Keratinocyte (primary cell): ENCODE data around the gene OR1S1. TPM values are rescaled to one million over a fixed set of nuclear protein-coding genes. Genes with fewer than 3 reads are reported as not detected.

Experiments used
- DNase-seq: peaks from one replicate; pipeline ENCODE4 v3.0.0-alpha.2; 2011; ENCODE audit warnings: low read depth, missing footprints, low spot score
- FAIRE-seq: peaks from 2 replicates; lab custom pipeline; 2011; peaks lifted over from hg19 to GRCh38; lab: Jason Lieb, UNC
- H2AFZ ChIP-seq: 2 replicates; pipeline ENCODE4 v1.6.0; 2012; ENCODE audit warnings: low read length, control low read depth, inconsistent platforms; ENCODE audit not compliant: control insufficient read depth
- H3K27ac ChIP-seq: 2 replicates; pipeline ENCODE4 v1.5.1; 2011; ENCODE audit warnings: low read length; ENCODE audit not compliant: control insufficient read depth, insufficient read depth
- H3K27me3 ChIP-seq: 3 replicates; pipeline ENCODE4 v1.6.0; 2011; ENCODE audit warnings: low read length; ENCODE audit not compliant: control insufficient read depth, insufficient read depth; ENCODE audit errors: extremely low read depth
- H3K36me3 ChIP-seq, 2 experiments: 2 replicates in 1 of 2; 3 replicates in 1 of 2; pipeline ENCODE4 v1.5.1; 2011; ENCODE audit warnings: low read length in 2 of 2, mild to moderate bottlenecking in 1 of 2; ENCODE audit not compliant: control insufficient read depth in 2 of 2, insufficient read depth in 2 of 2; ENCODE audit errors: extremely low read depth in 1 of 2
- H3K4me1 ChIP-seq: 3 replicates; pipeline ENCODE4 v1.5.1; 2011; ENCODE audit warnings: low read length; ENCODE audit not compliant: control insufficient read depth, insufficient read depth; ENCODE audit errors: extremely low read depth
- H3K4me2 ChIP-seq: 3 replicates; pipeline ENCODE4 v1.6.0; 2011; ENCODE audit warnings: low read depth, low read length; ENCODE audit not compliant: control insufficient read depth, insufficient read depth; ENCODE audit errors: extremely low read depth
- H3K4me3 ChIP-seq, 3 experiments: fragments of 200-600 bp in 1 of 3; sonication (generic) in 1 of 3; 2 replicates in 2 of 3; 3 replicates in 1 of 3; pipeline ENCODE4 v1.5.1; 2011 to 2016; ENCODE audit warnings: low read length in 3 of 3, mild to moderate bottlenecking in 3 of 3, control low read depth in 2 of 3, inconsistent platforms in 1 of 3, low read depth in 1 of 3, mixed read lengths in 1 of 3, mixed run types in 1 of 3, moderate library complexity in 1 of 3; ENCODE audit not compliant: control insufficient read depth in 2 of 3, insufficient read depth in 2 of 3; ENCODE audit errors: extremely low read depth in 1 of 3
- H3K79me2 ChIP-seq: 2 replicates; pipeline ENCODE4 v1.6.0; 2012; ENCODE audit warnings: low read length; ENCODE audit not compliant: control insufficient read depth, insufficient read depth
- H3K9ac ChIP-seq: 3 replicates; pipeline ENCODE4 v1.6.0; 2011; ENCODE audit warnings: low read length; ENCODE audit not compliant: control insufficient read depth, insufficient read depth; ENCODE audit errors: extremely low read depth
- H3K9me1 ChIP-seq: 3 replicates; pipeline ENCODE4 v1.6.0; 2011; ENCODE audit warnings: low read length; ENCODE audit not compliant: control insufficient read depth, insufficient read depth; ENCODE audit errors: extremely low read depth
- H3K9me3 ChIP-seq: 2 replicates; pipeline ENCODE4 v1.5.1; 2012; ENCODE audit warnings: low read depth, low read length; ENCODE audit not compliant: control insufficient read depth
- H4K20me1 ChIP-seq: 3 replicates; pipeline ENCODE4 v1.6.0; 2011; ENCODE audit warnings: low read length; ENCODE audit not compliant: control insufficient read depth, insufficient read depth; ENCODE audit errors: extremely low read depth
- CTCF ChIP-seq, 3 experiments: IDR thresholded peaks in 1 of 3; conservative IDR thresholded peaks in 1 of 3; optimal IDR thresholded peaks in 1 of 3; 2 replicates in 2 of 3; 3 replicates in 1 of 3; pipeline versions ENCODE3 to v1.5.1; 2011; ENCODE audit warnings: low read length in 3 of 3, mild to moderate bottlenecking in 3 of 3, moderate library complexity in 2 of 3, control low read depth in 1 of 3, inconsistent platforms in 1 of 3; ENCODE audit not compliant: insufficient read depth in 2 of 3; ENCODE audit errors: extremely low read depth in 1 of 3
- EZH2 ChIP-seq: IDR thresholded peaks from one replicate; pipeline ENCODE4 v1.6.1; 2012; ENCODE audit warnings: inconsistent platforms, mild to moderate bottlenecking, low read length, moderate library complexity
- dilution Hi-C: fragments of 300-500 bp; cut with MboI; formaldehyde crosslinking; loops from one replicate; pipeline ENCODE4 v1.7.0; 2020; ENCODE audit warnings: low sequenced_read_pairs; ENCODE audit not compliant: extremely low pct_ligation_motif_present
- polyA plus RNA-seq, 5 experiments: library from polyadenylated mRNA; depleted of rRNA in 3 of 5; stranded (reverse) in 3 of 5; stranded (forward) in 1 of 5; unstranded in 1 of 5; fragments of >200 nt; gene quantifications; 1 replicate in 1 of 5; 2 replicates in 3 of 5; 3 replicates in 1 of 5; pipeline versions ENCODE4 v1.2.1 to v1.2.3, GENCODE V29; 2011 to 2012; ENCODE audit warnings: missing spikeins in 2 of 5, low read depth in 1 of 5, low replicate concordance in 1 of 5

Gene OR1S1
- polyA plus RNA-seq, 1 donor (not counting 4 experiments of a cell fraction or from before 2014, with no cell fraction given): not detected

- H3K27me3 ChIP-seq: no peaks in the 10 kb centered on the region
Measured at GRCh38 chr11:58165504-58166106, 46.9 kb upstream of the OR1S1 start.

GRCh38 chr11:58177409-58178054 is 35.0 kb upstream of the OR1S1 start:
- Histone ChIP-seq H3K27me3 (no peaks in the 10 kb centered on the region), H3K36me3 (no peaks in the 10 kb centered on the region), H3K79me2 (no peaks in the 10 kb centered on the region), H3K9ac (no peak overlapping the region), H3K9me1 (no peaks in the 10 kb centered on the region), H3K4me1 (no peaks in the 10 kb centered on the region), H4K20me1 (no peaks in the 10 kb centered on the region), H2AFZ (no peak overlapping the region), H3K4me3 (no peak overlapping the region), H3K27ac (no peak overlapping the region), H3K4me2 (no peak overlapping the region), H3K9me3 (no peaks in the 10 kb centered on the region)
- TF ChIP-seq EZH2 (no peak), CTCF (optimal IDR thresholded peaks at IDR 0.05 in 1 of 3, IDR thresholded peaks at IDR 0.05 in 1 of 3, conservative IDR thresholded peaks at IDR 0.05 in 1 of 3; ENCODE audit: extremely low read depth in 1 of 3, insufficient read depth in 2 of 3, low read length in 3 of 3) (no peak)
- FAIRE-seq: no peak
- dilution Hi-C loops: no loop called here
- DNase-seq: no peak

More at GRCh38 chr11:58165504-58166106, 46.9 kb upstream of the OR1S1 start:
- dilution Hi-C loops: no loop called here
- H3K4me1 ChIP-seq: no peaks in the 10 kb centered on the region
- no peaks in the 10 kb centered on the region for H3K9me3 ChIP-seq
- no peak overlapping the region for H3K4me2 ChIP-seq
- H4K20me1 ChIP-seq: no peaks in the 10 kb centered on the region
- no peaks in the 10 kb centered on the region for H3K36me3 ChIP-seq
- FAIRE-seq: no peak
- H2AFZ ChIP-seq: no peak overlapping the region
- no peaks in the 10 kb centered on the region for H3K9me1 ChIP-seq
- H3K27ac ChIP-seq: no peak overlapping the region
- DNase-seq: no peak
- H3K4me3 ChIP-seq: no peak overlapping the region
- TF ChIP-seq CTCF (optimal IDR thresholded peaks at IDR 0.05 in 1 of 3, IDR thresholded peaks at IDR 0.05 in 1 of 3, conservative IDR thresholded peaks at IDR 0.05 in 1 of 3; ENCODE audit: extremely low read depth in 1 of 3, insufficient read depth in 2 of 3, low read length in 3 of 3) (no peak), EZH2 (no peak)
- no peak overlapping the region for H3K9ac ChIP-seq
- no peaks in the 10 kb centered on the region for H3K79me2 ChIP-seq
